K562 (cell line): ENCODE data around the gene MYOM1. TPM values are rescaled to one million over a fixed set of nuclear protein-coding genes. Genes with fewer than 3 reads are reported as not detected.

Source experiments
- CSDE1 ChIP-seq, 2 experiments: fragments of 450-650 bp; IDR thresholded peaks; 2 replicates each; pipeline ENCODE4 v1.6.1; 2016; ENCODE audit warnings: mild to moderate bottlenecking in 1 of 2
- EGR1 ChIP-seq: fragments of 450-650 bp; conservative IDR thresholded peaks from 2 replicates; pipeline ENCODE4 v1.6.1; 2017; ENCODE audit warnings: mild to moderate bottlenecking
- ESRRA ChIP-seq: fragments of 450-650 bp; IDR thresholded peaks from 2 replicates; pipeline ENCODE4 v1.6.1; 2014; ENCODE audit warnings: low read depth, mild to moderate bottlenecking, moderate library complexity, borderline replicate concordance
- FOXA1 ChIP-seq: fragments of 450-650 bp; IDR thresholded peaks from 2 replicates; pipeline ENCODE4 v1.6.1; 2016; ENCODE audit warnings: mild to moderate bottlenecking, borderline replicate concordance
- HDGF ChIP-seq: fragments of 450-650 bp; IDR thresholded peaks from 2 replicates; pipeline ENCODE4 v1.6.1; 2016
- KAT2B ChIP-seq: IDR thresholded peaks from one replicate; pipeline ENCODE4 v1.6.1; 2012; ENCODE audit warnings: low read depth, mild to moderate bottlenecking, control low read depth, inconsistent platforms, low read length, moderate library complexity
- KAT7 ChIP-seq: sonication (generic); formaldehyde crosslinking; IDR thresholded peaks from 2 replicates; pipeline ENCODE4 v1.8.0; 2022; ENCODE audit warnings: missing genetic modification reagents, mild to moderate bottlenecking, borderline replicate concordance
- L3MBTL2 ChIP-seq: fragments of 450-650 bp; IDR thresholded peaks from 2 replicates; pipeline ENCODE4 v1.6.1; 2016; ENCODE audit warnings: mild to moderate bottlenecking, moderate library complexity
- MAZ ChIP-seq, 2 experiments: fragments of 450-650 bp in 1 of 2; sonication (generic) in 1 of 2; formaldehyde crosslinking; IDR thresholded peaks in 1 of 2; conservative IDR thresholded peaks in 1 of 2; 2 replicates each; pipeline versions ENCODE4 v1.4.0 to v1.5.0; 2020; ENCODE audit warnings: mild to moderate bottlenecking in 1 of 2, missing genetic modification reagents in 1 of 2
- MEIS2 ChIP-seq: fragments of 450-650 bp; IDR thresholded peaks from 2 replicates; pipeline ENCODE4 v1.6.1; 2014; ENCODE audit warnings: mild to moderate bottlenecking; ENCODE audit not compliant: partially characterized antibody
- MTA1 ChIP-seq: fragments of 450-650 bp; IDR thresholded peaks from 2 replicates; pipeline ENCODE4 v1.6.1; 2017; ENCODE audit warnings: borderline replicate concordance
- NFATC3 ChIP-seq: fragments of 450-650 bp; IDR thresholded peaks from 2 replicates; pipeline ENCODE4 v1.6.1; 2017; ENCODE audit warnings: mild to moderate bottlenecking
- NR2F6 ChIP-seq: fragments of 450-650 bp; formaldehyde crosslinking; IDR thresholded peaks from 2 replicates; pipeline ENCODE4 v1.4.0; 2020; ENCODE audit warnings: mild to moderate bottlenecking
- POLR2AphosphoS2 ChIP-seq: IDR thresholded peaks from 2 replicates; pipeline ENCODE4 v1.6.1; 2012; ENCODE audit warnings: low read length, improper control_type of control experiment
- PTTG1 ChIP-seq: fragments of 450-650 bp; IDR thresholded peaks from 2 replicates; pipeline ENCODE4 v1.6.1; 2016; ENCODE audit warnings: low read depth, mild to moderate bottlenecking, missing genetic modification characterization, missing compliant biosample characterization
- PURB ChIP-seq: sonication (generic); formaldehyde crosslinking; IDR thresholded peaks from 2 replicates; pipeline ENCODE4 v1.9.0; 2021; ENCODE audit warnings: low read depth, mild to moderate bottlenecking, missing genetic modification reagents
- RBBP5 ChIP-seq: fragments of 200-600 bp; sonication (generic); IDR thresholded peaks from 2 replicates; pipeline ENCODE4 v1.6.1; 2012; ENCODE audit warnings: borderline replicate concordance, mild to moderate bottlenecking, low read length, control low read depth, inconsistent platforms; ENCODE audit not compliant: insufficient read depth, poor library complexity, severe bottlenecking
- SOX6 ChIP-seq: fragments of 450-650 bp; IDR thresholded peaks from 2 replicates; pipeline ENCODE4 v1.6.1; 2014; ENCODE audit warnings: mild to moderate bottlenecking
- STAT5A ChIP-seq: IDR thresholded peaks from 2 replicates; pipeline ENCODE4 v1.6.1; 2012; ENCODE audit warnings: low read length, inconsistent platforms, borderline replicate concordance
- TOE1 ChIP-seq, 2 experiments: fragments of 450-650 bp in 1 of 2; sonication (generic) in 1 of 2; formaldehyde crosslinking in 1 of 2; IDR thresholded peaks; 2 replicates each; pipeline versions ENCODE4 v1.7.1 to v1.8.0; 2016 to 2022; ENCODE audit warnings: borderline replicate concordance in 2 of 2, mild to moderate bottlenecking in 2 of 2, antibody characterized with exemption in 1 of 2, inconsistent platforms in 1 of 2, low read depth in 1 of 2, missing genetic modification reagents in 1 of 2, moderate library complexity in 1 of 2
- TSC22D4 ChIP-seq: fragments of 450-650 bp; IDR thresholded peaks from 2 replicates; pipeline ENCODE4 v1.6.1; 2016; ENCODE audit warnings: missing genetic modification characterization, missing biosample characterization, control low read depth
- ZKSCAN1 ChIP-seq: fragments of 150-350 bp; IDR thresholded peaks from 2 replicates; pipeline ENCODE4 v1.6.1; 2016; ENCODE audit warnings: low read depth, low read length
- ZNF699 ChIP-seq: fragments of 250-450 bp; sonication (Bioruptor Pico); IDR thresholded peaks from 2 replicates; pipeline ENCODE4 v1.8.0; 2021; ENCODE audit warnings: mild to moderate bottlenecking, moderate library complexity; ENCODE audit not compliant: insufficient replicate concordance
- polyA plus RNA-seq, 8 experiments: library from polyadenylated mRNA; depleted of rRNA in 4 of 8; stranded (reverse) in 5 of 8; unstranded in 3 of 8; fragments of >200 nt; fragmentation: Nextera tagmentation in 2 of 8; fragmentation: Illumina TruSeq in 1 of 8; extraction: Ambion mirVana in 2 of 8; extraction: Trizol in 1 of 8; gene quantifications; 2 replicates each; pipeline versions ENCODE4 v1.2.1 to v1.2.3, GENCODE V29; 2011 to 2014; ENCODE audit warnings: inconsistent platforms in 1 of 8, missing spikeins in 1 of 8
- total RNA-seq, 7 experiments: library from RNA; depleted of rRNA in 6 of 7; stranded (reverse); fragments of >200 nt in 6 of 7; fragmentation: Illumina TruSeq in 2 of 7; extraction: Trizol in 2 of 7; gene quantifications; 2 replicates each; pipeline versions ENCODE4 v1.2.1 to v1.2.3, GENCODE V29; 2011 to 2021; ENCODE audit warnings: low replicate concordance in 1 of 7
- TF ChIP-seq, protein P1 (sequence below): fragments of 250-450 bp; sonication (Bioruptor Pico); IDR thresholded peaks from 2 replicates; pipeline ENCODE4 v1.8.0; 2022; ENCODE audit warnings: inconsistent platforms, mild to moderate bottlenecking, moderate library complexity, borderline replicate concordance
- TF ChIP-seq, protein P2 (sequence below): fragments of 450-650 bp; formaldehyde crosslinking; IDR thresholded peaks from 2 replicates; pipeline ENCODE4 v1.4.0; 2020; ENCODE audit warnings: mild to moderate bottlenecking, moderate library complexity
- TF ChIP-seq, protein P3 (sequence below): sonication (generic); IDR thresholded peaks from 2 replicates; pipeline ENCODE4 v1.6.1; 2016
- TF ChIP-seq, protein P4 (sequence below), 2 experiments: fragments of 450-650 bp in 1 of 2; sonication (generic) in 1 of 2; formaldehyde crosslinking in 1 of 2; IDR thresholded peaks in 1 of 2; conservative IDR thresholded peaks in 1 of 2; 2 replicates each; pipeline versions ENCODE4 v1.6.1 to v1.8.1; 2016 to 2023; ENCODE audit warnings: mild to moderate bottlenecking in 2 of 2, moderate library complexity in 2 of 2, inconsistent platforms in 1 of 2, missing genetic modification reagents in 1 of 2

MYOM1 gene
- total and polyA plus RNA-seq, 9 of the 15 experiments (the other 6 are each of a cell fraction or from before 2014, with no cell fraction given) = 0.01 to 0.62 (median 0.25) TPM

DNA sequence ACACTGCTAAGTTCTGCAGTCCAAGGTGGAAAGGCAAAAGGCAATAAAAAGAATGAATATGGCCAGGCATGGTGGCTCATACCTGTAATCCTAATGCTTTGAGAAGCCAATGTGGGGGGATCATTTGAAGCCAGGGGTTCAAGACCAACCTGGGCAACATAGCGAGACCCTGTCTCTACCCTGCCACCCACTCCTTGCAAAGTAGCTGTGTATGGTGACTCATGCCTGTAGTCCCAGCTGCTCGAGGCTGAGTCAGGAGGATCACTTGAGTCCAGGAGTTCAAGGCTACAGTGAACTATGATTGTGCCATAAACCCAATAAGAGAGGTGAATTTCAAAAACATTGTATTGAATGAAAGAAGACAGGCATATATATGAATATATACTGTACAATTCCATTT lies 44.6 kb upstream of the MYOM1 start (continued):
- TF ChIP-seq ZKSCAN1 (no peak), MTA1 (no peak), L3MBTL2 (no peak), TSC22D4 (tag) (no peak), SOX6 (no peak), KAT7 (CRISPR knock-in tag) (no peak), KAT2B (no peak), STAT5A (no peak), POLR2AphosphoS2 (no peak), MEIS2 (no peak), HDGF (no peak), MAZ (CRISPR knock-in tag; conservative IDR thresholded peaks at IDR 0.05 in 1 of 2, IDR thresholded peaks at IDR 0.05 in 1 of 2) (no peak), NFATC3 (no peak), CSDE1 (IDR thresholded peaks at IDR 0.05) (no peak), FOXA1 (no peak), PURB (CRISPR knock-in tag) (no peak), ESRRA (no peak), PTTG1 (tag) (no peak), EGR1 (peak; percentile 82), RBBP5 (no peak), ZNF699 (CRISPR knock-in tag) (no peak), TOE1 (IDR thresholded peaks at IDR 0.05; ENCODE audit: borderline replicate concordance) (no peak), TOE1 (CRISPR knock-in tag; IDR thresholded peaks at IDR 0.05; ENCODE audit: borderline replicate concordance, low read depth) (no peak), NR2F6 (CRISPR knock-in tag) (no peak)
- TF ChIP-seq, protein P1, sequence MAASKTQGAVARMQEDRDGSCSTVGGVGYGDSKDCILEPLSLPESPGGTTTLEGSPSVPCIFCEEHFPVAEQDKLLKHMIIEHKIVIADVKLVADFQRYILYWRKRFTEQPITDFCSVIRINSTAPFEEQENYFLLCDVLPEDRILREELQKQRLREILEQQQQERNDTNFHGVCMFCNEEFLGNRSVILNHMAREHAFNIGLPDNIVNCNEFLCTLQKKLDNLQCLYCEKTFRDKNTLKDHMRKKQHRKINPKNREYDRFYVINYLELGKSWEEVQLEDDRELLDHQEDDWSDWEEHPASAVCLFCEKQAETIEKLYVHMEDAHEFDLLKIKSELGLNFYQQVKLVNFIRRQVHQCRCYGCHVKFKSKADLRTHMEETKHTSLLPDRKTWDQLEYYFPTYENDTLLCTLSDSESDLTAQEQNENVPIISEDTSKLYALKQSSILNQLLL = no peak
- TF ChIP-seq, protein P2, sequence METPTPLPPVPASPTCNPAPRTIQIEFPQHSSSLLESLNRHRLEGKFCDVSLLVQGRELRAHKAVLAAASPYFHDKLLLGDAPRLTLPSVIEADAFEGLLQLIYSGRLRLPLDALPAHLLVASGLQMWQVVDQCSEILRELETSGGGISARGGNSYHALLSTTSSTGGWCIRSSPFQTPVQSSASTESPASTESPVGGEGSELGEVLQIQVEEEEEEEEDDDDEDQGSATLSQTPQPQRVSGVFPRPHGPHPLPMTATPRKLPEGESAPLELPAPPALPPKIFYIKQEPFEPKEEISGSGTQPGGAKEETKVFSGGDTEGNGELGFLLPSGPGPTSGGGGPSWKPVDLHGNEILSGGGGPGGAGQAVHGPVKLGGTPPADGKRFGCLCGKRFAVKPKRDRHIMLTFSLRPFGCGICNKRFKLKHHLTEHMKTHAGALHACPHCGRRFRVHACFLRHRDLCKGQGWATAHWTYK (CRISPR knock-in tag) = no peak
- TF ChIP-seq, protein P3, sequence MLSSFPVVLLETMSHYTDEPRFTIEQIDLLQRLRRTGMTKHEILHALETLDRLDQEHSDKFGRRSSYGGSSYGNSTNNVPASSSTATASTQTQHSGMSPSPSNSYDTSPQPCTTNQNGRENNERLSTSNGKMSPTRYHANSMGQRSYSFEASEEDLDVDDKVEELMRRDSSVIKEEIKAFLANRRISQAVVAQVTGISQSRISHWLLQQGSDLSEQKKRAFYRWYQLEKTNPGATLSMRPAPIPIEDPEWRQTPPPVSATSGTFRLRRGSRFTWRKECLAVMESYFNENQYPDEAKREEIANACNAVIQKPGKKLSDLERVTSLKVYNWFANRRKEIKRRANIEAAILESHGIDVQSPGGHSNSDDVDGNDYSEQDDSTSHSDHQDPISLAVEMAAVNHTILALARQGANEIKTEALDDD = no peak
- TF ChIP-seq, protein P4, sequence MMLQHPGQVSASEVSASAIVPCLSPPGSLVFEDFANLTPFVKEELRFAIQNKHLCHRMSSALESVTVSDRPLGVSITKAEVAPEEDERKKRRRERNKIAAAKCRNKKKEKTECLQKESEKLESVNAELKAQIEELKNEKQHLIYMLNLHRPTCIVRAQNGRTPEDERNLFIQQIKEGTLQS (IDR thresholded peaks at IDR 0.05) = peak; percentile 90
- TF ChIP-seq, protein P4 (CRISPR knock-in tag; conservative IDR thresholded peaks at IDR 0.05) = no peak
